ENCODE measurements around the gene RAB11A.

RAB11A gene

DNA sequence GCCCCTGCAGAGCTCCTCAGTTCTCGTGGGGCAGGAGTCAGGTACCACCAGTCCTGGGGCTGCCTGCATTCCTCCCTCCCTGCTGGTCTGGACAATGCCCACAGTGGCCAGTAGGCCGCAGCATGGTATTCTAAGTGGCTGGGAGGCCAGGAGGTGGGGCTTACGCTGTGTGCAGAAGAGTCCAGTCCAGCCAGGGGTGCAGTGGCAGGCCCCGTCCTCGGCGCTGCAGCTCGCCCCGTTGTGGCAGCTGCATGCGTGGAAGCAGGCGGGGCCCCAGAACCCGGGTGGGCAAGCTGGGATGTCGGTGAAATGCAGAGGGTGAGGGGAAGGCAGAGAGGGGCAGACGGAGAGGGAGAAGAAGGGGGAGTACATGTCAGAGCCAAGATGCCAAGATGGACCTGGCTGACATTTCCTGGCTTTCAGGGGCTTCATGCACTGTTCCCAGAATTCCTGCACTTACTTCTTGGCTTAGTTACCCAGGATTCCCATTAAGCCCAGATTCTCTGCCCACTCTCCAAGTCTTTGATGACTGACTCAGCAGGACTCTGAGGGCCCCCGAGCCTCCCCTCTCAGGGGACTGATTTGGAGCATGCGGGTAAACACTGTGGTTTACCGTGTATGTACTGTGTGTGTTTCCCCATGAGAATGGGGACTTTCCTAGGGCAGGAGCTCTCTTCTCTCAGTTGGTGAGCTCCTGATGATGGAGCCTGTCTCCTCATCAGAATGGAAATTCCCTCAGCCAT is 47.5 kb downstream of the RAB11A start:
- DNase-seq (ENCODE audit: low spot score), result peak; percentile 76

DNA sequence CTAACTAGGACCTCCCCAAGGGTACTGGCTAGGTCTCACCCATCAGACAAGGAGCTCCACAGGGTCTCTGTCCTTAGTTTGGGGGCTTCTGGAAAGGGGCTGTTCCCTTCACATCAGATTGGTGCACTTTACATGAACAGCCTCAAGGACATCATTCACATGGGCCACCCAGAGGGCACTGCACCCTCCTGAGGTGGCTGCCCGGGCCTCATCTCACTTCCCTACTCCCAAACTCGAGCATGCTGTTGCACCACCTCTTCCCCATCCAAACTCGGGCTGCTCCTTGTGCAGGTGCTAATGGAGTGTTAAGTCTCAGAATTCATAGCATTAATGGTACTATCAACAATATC is 48.1 kb downstream of the RAB11A start:
- no peak for DNase-seq (ENCODE audit: low spot score)

DNA sequence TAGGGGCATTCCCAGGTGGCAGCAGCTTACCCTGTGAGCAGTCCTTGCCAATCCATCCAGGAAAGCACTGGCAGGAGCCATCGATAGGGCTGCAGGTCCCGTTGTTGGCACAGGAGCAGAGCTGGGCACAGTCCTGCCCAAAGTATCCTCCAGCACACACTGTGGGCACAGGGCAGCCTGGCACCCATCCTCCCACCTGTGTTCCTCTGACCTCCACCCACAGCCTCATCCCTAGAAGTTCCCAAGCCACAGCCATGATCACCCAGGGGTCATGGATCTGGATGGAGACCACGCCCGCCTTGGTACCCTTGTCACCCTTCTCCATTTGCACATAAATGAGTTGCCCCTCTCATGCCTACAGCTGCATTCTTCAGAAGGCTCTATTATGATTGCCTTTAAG is 48.6 kb downstream of the RAB11A start:
- no peak for DNase-seq (ENCODE audit: low spot score)

DNA sequence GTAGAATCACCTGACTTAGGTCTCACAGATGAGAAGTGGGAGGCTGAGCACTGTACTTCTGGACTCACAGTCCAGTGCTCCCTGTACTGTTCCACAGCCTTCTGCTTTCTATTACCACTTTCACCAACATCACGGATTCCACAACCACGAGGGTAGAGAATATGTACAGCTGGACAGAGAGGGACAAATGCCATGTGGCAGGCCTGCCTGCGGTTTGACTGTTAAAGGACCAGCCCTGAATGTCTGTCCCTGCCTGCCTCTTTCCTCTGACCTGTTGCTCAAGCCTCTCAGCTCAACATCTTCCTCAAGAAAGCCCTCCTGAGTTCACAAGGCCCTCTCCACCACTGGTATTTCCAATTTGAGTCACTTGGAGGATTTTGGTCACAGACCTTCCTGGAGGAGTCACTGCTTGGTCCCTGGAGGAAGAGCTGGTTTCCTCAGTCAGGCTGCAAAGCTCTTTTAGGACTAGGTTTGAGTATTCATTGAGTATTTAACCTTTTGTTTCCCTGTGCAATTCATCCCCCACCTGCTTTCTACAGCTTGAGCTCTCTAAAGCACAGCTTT is 49.1 kb downstream of the RAB11A start:
- DNase-seq (ENCODE audit: low spot score), result no peak

DNA sequence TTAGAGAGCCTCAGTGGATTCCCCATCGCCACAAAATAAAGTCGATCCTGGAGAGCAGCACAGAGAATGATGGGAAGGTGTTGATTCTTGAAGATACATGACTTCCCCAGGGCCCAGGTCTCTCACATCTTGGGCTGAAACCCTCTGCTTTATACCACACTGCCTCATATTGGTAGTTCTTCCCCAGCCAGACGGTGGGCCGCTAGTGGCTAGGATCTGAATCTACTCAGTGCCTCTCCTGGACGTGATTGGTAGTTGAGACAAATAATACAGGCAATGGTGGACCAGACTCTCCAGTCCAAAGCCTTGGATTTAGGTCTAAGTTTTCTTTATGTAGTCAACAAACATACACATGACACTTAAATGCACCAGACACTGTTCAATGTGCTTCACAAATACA is 49.7 kb downstream of the RAB11A start:
- DNase-seq (ENCODE audit: low spot score), result no peak

DNA sequence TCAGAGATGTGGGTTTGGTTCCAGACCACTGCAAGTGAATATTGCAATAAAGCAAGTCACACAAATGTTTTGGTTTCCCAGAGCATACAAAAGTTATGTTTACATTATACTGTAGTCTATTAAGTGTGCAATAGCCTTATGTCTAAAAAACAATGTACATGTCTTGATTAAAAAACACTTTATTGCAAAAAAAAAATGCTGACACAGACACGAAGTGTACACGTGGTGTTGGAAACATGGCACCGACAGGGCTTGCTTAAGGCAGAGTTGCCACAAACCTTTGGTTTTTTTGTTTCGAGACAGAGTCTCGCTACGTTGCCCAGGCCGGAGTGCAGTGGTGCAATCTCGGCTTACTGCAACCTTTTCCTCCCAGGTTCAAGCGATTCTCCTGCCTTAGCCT is 50.1 kb downstream of the RAB11A start:
- DNase-seq (ENCODE audit: low spot score), result no peak

DNA sequence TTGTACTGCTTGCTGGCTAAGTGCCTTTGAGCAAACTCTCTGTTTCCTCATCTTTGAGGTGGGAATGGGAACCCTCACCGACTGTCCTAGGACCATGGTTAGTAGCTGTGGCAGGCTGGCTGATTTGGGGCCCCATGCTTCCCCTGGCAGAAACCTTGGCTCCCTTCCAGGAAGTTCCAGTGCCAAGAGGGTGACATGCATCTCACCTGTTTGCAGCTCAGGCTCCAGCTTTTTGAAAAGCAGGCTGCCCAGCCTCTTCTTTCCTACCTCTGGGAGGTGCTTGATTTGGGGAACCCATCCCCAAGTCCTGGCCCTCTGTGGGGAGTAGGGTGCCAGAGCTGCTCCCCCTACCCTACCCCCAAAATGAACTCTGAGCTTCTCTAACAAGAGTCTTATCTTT is 50.8 kb downstream of the RAB11A start:
- no peak for DNase-seq (ENCODE audit: low spot score)

DNA sequence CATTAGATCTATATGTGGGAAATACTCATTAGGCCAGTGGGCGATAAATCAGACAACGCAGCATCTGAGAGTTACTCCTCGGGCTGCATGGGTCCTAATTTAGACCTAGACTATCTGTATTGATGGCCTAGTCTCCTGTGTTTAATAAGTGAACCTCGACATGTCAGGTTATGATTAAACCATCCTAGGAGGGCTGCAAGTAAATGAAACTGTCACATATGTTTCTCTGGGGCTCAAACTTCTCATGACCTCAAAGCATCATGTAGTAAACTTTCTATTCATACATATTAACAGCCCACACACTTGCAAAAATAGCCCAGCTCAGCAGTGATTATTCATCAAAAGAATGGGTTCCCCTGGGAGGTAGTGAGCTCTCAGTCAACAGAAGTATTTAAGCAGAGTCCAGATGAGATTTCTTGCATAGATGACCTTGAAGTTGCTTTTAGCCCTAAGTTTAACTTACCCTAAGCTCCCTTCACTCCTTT is 51.6 kb downstream of the RAB11A start:
- DNase-seq (ENCODE audit: low spot score), result no peak

DNA sequence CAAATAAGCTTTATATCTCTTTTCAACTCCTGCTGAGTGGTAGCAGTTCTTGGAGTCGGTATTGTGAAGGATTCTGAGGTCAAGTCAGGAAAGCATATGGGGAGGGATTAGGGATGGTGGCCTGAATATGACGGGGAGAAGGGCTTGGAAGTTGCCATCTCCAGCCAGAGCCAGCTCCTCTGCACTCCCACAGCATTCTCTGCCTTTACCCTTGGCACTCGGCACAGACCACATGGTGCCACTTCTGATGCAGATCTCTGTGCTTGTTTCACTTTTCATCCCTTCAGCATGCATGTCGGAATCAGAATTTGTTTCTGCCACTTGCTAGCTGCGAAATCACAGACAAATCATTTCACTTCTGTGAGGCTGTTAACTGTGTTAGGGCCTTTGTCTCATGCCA is 52.5 kb downstream of the RAB11A start:
- DNase-seq (ENCODE audit: low spot score), result no peak

DNA sequence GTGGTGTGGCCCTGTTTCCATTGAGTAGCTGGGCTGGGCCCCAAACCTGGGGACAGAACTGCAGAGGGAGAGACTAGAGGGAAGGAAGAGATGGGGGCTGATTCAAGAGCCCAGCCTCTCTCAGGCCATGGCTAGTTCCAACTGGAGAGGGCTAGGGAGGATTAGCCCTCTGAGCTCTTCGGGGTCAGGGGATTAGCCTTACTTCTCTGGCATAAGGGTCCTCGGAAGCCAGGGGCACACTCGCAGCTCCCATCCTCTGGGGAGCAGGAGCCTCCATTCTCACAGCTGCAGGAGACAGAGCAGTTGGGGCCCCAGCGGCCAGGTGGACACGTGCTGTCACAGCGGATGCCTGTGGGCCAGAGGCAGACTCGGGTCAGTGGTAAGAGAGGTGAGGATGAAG is 53.3 kb downstream of the RAB11A start:
- DNase-seq (ENCODE audit: low spot score), result no peak

DNA sequence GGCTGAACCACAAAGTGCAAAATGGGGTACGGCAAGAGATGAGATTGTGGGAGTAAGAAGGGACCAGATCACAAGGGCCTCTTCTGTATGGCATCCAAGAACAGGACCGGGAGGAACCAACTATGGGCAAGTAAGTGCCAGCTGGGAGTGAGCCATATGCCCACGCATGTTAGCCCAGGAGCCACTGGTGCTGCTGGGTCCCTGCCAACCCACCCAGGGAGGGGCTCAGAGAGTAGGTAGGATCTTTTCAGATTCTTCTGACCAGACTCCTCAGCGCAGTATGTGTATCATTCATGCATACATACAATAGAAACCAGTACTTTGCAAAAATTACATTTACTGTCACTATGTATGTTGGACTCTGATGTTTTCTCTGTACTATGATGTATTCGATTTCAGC is 54.0 kb downstream of the RAB11A start:
- no peak for DNase-seq (ENCODE audit: low spot score)

DNA sequence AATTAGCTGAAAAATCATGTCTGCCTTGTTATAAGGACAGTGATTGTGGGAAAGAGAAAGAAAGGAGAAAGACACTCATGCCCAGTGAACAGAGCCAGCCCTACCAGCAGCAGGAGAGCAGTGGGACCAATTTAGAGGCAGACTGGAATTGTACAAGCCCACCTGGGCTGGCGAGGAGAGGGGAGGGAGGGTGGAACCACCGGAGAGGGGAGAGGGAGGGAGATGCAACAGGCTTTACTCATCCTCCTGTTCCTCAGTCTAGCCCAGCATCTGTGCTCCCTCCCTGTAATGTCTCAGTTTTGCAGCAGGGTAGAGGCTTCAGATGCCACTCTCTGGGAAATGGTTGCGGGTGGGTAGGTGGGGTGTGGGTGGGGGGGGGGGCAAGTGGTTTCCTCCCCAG is 54.7 kb downstream of the RAB11A start:
- no peak for DNase-seq (ENCODE audit: low spot score)

DNA sequence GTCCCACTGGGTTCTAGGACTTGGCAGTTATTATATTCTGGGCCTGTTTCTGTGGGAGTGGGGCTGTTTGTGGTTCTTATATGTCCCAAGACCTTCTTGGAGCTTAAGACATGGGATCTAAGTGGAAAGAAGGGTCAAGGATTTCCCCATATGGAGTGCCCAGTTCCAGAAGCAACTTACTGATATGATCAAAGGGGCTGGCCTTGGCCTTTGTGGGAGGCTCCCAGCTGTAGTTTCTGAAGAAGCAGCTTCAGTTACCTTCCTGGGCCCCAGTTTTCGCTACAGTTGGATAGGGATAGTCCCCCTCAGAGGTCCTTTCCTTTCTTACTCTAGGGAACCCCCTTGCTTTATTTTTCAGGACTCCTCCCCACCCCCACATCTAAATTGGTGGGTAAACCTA is 56.0 kb downstream of the RAB11A start:
- no peak for DNase-seq (ENCODE audit: low spot score)

DNA sequence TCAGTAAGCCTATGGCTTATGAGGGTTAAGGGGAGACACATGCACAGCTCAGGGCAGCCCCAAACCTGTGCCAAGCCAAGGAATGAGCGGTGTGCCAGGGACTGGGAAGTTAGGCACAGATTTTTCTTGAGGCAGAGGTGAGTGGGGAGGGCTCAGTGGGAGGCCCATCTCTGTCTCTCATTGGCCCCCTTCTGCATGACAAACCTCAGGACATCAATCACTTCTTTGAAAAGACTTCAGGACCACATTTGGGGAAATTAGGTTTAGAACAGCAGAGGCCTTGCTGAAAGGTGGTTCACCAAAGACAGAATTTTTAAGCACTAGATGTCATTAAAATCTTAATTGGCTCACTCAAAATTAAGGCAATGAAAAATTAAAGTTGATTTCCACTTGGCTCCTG is 57.2 kb downstream of the RAB11A start:
- no peak for DNase-seq (ENCODE audit: low spot score)

DNA sequence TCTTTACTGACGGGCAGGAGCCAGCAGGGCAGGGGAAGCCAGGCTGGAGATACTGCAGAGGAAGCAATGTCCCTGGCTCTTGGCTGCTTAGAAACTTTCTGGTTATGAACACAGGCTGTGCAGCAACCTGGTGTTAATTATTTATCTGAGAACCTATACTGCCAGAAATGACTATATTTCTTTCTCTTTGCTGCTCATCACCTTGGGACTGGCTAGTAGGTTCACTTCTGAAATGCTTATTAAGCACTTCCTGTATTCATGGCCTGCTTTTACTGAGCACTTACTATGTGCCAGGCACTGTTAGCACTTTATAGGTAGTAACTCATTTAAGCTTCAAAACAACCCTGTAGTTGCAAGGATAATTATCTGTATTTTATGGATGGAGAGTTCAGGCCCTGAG is 57.6 kb downstream of the RAB11A start:
- DNase-seq (ENCODE audit: low spot score), result no peak

DNA sequence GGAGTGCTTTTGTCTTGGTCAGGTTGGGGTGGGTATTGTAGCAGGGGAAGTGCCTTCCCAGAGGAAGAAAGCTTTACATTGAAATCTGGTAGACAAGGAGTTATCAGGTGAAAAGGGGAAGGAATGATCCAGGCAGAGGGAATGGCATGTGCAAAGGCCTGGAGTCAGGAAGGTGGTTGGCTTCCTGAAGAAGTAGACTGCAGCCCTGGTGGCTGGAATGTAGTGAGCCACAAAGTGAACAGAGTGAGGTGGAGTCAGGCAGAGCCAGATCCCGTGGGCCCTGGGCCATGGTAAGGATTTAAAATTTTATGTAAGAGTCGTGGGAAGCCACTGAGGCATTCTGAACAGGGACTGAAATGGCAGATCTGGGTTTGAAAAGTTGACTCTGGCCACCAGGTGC is 58.3 kb downstream of the RAB11A start:
- DNase-seq (ENCODE audit: low spot score), result no peak

DNA sequence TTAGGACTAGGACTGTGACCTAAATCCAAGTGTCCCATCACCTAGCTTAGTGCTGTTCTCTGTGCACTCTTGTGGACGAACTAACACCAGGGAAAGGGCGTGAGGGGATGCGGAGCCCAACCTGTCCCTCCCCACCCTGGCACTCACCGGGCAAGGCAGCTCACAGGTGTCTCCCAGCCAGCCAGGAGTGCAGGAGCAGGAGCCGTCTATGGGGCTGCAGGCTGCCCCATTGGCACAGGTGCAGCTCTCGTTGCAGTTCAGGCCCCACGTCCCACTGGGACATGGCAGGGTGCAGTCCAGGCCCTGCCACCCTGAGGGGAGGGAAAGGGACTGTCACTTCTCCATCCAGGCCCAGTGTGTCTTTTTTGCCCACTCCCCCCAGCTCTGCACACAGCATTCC is 60.3 kb downstream of the RAB11A start:
- DNase-seq (ENCODE audit: low spot score), result no peak

DNA sequence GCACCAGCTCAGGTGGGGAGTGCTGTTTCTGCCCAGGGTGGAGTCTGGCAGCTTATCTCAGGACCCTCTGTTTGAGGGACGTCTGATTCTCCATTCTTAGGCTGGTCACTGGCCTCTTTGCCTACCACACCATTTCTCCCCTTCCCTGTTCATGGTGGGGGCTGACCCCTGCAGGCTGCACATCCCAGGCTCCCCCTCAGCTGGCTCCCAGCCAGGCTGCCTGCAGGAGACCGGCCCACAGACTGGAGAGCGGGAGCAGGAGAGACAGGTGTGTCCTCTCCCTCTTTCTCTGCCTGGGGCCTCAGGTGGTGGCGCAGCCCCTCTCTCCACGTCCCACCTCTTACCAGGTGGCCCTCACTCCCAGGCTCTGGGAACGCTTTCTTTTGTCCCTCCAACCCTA is 60.8 kb downstream of the RAB11A start:
- DNase-seq (ENCODE audit: low spot score), result no peak

DNA sequence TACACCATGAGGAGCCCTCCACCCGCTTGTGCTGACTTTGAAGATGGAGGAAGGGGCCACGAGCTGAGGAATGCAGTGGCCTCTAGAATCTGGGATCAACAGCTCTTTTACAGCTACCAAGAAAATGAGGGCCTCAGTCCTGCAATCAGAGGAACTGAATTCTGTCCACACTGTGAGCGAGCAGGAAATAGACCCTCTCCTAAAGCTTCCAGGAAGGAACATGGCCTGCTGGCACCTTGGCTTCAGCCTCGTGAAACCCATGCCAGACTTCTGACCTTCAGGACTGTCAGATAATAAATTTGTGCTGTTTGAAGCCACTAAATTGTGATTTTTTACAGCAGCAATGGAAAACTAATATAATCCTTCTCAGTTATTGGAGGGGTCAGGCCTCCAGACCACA is 61.9 kb downstream of the RAB11A start:
- no peak for DNase-seq (ENCODE audit: low spot score)

DNA sequence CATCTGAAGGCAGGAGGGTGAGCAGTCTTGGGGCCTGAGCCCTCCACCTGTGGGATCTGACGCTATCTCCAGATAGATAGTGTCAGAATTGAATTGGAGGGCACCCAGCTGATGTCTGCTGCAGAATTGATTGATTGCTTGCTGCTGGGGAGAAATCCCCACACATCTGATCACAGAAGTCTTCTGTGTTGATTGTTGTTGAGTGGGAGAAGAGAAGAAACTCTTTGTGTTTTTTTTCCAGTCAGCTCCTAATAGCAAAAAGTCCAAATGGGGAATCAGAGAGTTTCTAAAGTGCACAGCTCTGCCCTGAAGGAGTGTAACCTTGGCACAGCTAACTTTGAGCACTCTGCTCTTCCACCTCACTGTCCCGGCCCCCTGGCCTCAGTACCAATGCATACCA is 66.1 kb downstream of the RAB11A start:
- no peak for DNase-seq (ENCODE audit: low spot score)

DNA sequence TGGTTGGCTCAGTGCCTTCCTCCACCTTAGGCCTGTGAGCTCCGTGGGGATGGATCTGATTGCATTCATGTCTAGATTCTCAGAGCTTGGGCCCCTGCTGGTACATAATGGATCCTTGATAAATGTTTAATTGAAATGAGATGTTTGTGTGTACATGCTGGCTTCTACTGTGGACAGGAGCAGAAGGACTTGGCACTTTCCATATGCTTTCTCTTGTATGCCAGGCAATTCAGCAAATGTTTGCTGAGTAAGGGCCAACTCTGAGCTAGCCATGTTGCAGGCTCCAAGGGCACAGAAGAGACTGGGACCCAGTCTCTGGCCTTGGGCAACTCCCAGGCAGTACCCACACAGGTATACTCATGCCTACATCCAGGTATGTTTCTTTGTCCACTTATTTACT is 67.0 kb downstream of the RAB11A start:
- no peak for DNase-seq (ENCODE audit: low spot score)

DNA sequence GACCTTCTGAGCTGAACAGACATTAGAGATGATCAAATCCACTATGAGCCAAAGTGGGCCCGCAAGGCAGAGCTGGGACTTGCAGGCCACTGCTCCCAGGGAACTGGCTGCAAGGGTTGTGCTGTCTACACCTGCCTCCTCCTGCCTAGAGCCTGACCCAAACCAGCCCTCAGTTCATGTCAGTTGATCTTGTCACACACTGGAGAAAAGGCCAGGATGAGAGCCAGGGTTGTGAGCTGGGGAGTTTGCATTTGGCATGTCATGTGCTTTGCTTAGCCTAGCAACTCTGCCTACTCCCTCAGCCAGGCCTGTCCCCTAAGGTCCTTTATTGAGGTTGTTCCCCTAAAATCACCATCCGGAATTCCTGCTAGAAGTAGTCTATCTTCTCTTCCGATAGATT is 67.8 kb downstream of the RAB11A start:
- DNase-seq (ENCODE audit: low spot score), result no peak

DNA sequence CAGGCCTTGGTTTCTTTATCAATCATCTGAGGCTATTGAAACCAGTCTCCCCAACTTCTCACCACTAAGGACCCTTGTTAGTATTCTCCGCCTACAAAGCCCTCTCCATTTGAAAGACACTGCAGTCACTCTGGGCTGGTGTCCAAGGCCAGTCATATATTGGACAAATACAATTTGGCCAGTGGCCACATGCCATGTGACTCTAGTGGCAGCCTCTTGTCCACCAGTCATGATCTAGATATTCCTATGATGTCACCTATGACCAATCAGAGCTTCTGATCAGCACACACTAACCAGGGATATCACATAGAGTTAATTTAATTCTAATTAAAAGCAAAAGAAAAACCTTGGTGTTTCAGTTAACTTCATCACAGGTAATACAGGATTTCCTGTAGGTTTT is 68.2 kb downstream of the RAB11A start:
- DNase-seq (ENCODE audit: low spot score), result peak; percentile 60

DNA sequence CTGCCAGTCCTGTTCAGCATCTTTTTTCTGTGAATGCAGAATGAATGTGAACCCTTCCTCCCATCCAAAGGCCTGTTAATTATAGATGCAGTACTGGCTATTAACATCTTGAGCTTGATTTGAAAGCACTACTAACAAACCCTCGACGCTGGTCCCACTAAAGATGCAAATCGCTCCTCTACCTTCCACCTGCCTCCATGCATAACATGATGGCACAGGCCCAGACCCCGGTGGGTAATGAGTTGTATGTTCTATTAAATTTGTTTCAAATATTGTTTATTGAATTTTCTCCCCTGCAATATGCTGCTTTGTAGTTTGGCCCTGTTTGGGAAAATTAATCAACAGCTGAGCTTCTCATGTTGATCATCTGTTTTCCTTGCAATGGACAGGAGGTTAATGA is 69.3 kb downstream of the RAB11A start:
- no peak for DNase-seq (ENCODE audit: low spot score)
